ENCODE data around the gene BRF1. TPM values are rescaled to one million over a fixed set of nuclear protein-coding genes. Genes with fewer than 3 reads are reported as not detected.

BRF1 gene
- total RNA-seq, 4 donors from 2014 or later = 37.9 to 102 (median 52.5) TPM

GRCh38 chr14:105195051-105195450 lies 105.8 kb downstream of the BRF1 start:
- DNase-seq (ENCODE audit: low spot score in 2 of 2) = no peak
- TF ChIP-seq EP300 (IDR thresholded peaks at IDR 0.05) = no peak
- WGBS = 87% methylated on average over 4 of the region's 10 CpGs
- Histone ChIP-seq H3K27ac (no peak overlapping the region), H3K36me3 (no peaks in the 10 kb centered on the region), H3K4me3 (no peak overlapping the region), H3K4me1 (peaks cover 43% of the 10 kb centered on the region), H3K27me3 (peaks cover 78% of the 10 kb centered on the region), H3K9me3 (no peaks in the 10 kb centered on the region)

DNA sequence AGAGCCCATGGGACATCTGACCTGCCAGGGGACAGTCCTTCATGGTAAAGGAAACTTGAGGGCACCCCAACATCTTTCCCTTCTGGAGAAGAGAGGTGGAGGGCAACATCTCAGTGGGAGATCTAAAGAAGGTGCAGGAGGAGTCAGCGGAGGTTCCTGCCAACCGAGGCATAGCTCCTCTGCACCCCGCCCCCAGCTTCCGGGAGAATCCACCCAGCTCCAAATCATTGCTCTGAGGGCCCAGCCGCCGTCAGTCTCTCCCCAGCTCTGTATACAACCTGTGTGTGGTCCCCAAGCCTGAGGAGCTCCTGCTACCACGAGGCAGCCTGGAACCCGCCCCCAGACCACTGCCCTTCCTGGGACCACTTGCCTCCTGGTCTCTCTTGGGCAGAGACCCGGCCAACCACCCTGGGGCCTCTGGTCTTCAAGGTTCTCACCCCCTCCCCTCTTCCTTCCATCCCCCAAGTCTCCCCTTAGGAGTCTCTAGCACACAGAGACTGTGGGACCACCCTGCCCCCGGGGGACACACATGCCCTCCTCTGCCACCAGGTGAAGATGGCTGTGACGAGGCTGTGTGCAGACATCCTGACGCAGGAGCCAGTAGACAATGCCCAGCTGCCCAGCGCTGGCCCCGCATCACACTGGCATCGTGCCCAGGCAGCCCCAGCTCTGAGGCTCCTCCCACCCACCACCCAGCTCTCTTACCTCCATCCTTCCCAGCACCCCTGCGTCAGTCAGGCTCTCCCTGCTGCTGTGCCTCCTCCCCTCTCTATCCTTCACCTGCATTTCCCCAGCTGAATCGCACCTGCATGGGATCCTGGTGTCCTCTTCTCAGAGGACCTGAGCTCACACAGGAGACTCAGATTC lies 106.7 kb downstream of the BRF1 start:
- H3K9me3 ChIP-seq = no peaks in the 10 kb centered on the region
- H3K27me3 ChIP-seq = peaks cover 80% of the 10 kb centered on the region
- peak overlapping the region; percentile 60 for H3K27ac ChIP-seq
- WGBS = 30% methylated on average over 14 of the region's 17 CpGs
- no peak for DNase-seq (ENCODE audit: low spot score in 2 of 2)
- TF ChIP-seq CTCF (IDR thresholded peaks at IDR 0.05) = no peak
- no peak for TF ChIP-seq POLR2A (IDR thresholded peaks at IDR 0.05)
- TF ChIP-seq POLR2AphosphoS5 (IDR thresholded peaks at IDR 0.05) = no peak
- TF ChIP-seq EP300 (IDR thresholded peaks at IDR 0.05) = no peak
- no peaks in the 10 kb centered on the region for H3K36me3 ChIP-seq
- no peak overlapping the region for H3K4me3 ChIP-seq
- H3K4me1 ChIP-seq = peaks cover 43% of the 10 kb centered on the region

DNA sequence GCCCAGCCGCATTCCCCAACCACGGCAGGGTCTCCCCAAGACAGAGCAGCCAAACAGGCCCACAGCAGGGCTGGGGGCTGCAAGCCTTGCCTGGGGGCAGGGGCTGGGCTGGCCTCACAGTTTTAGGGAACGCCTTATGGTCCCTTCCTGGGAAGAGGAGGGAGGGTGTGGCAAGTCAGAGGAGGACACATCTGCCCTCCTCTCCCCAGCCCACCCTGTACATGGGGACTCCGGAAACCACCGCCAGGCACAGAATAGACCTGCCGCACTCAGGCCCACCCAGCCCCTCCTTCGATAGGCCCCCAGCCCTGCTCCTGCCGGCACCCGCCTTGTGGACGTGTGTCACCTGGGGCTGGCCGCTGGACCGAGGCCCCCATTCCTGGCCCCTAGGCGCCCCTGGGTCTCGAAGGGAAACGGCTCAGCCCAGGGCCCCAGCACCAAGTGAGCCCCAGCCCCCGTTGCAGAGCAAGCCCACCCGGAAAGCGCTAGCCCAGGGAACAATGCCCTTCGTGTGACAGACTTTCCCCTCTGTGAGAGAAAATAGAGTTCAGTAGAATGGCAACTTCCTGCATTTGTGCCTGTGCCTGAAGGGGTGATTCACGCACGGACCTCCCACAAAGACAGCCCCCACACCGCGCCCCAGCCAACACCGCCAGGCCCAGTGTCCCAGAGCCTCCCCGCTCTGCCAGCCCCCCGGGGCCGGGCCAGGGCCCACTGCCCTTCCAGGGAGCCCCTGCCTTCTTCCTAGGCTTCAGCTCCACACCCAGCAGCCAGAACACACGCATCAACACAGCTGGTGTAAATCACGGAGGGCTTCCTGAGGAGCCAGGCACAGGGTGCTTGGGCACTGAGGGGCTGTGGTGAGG lies 107.7 kb downstream of the BRF1 start:
- Histone ChIP-seq H3K27ac (peak overlapping the region; percentile 60), H3K4me3 (no peak overlapping the region), H3K4me1 (peaks cover 43% of the 10 kb centered on the region), H3K9me3 (no peaks in the 10 kb centered on the region), H3K27me3 (peaks cover 79% of the 10 kb centered on the region), H3K36me3 (no peaks in the 10 kb centered on the region)
- WGBS = 36% methylated on average over 24 of the region's 29 CpGs
- TF ChIP-seq POLR2AphosphoS5 (IDR thresholded peaks at IDR 0.05) (no peak), CTCF (IDR thresholded peaks at IDR 0.05) (no peak), POLR2A (IDR thresholded peaks at IDR 0.05) (no peak), EP300 (IDR thresholded peaks at IDR 0.05) (no peak)
- DNase-seq (ENCODE audit: low spot score in 2 of 2) = no peak

DNA sequence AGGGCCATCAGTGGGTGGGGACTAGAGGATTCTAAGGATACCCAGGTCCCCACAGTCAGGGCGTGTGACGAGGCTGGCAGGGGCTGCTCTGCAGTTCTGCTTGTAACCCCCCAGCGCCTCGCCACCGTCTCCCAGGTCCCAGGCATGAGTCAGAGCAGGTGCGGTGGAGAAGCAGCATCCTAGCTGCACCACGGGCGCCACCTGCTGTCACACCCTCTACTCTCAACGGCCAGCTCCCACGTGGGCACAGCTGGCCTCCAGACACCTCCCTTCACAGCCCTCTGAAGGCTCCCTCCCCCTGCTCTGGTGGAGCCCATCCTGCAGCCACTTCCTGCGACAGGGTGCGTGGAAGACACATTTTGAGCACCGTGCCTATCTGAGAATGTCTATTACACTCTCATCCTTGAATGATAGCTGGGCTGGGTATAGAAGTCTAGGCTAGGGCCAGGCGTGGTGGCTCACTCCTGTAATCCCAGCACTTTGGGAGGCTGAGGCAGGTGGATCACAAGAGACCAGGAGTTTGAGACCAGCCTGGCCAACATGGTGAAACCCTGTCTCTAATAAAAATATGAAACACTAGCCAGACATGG lies 112.8 kb downstream of the BRF1 start:
- Histone ChIP-seq H3K27ac (no peak overlapping the region), H3K9me3 (no peaks in the 10 kb centered on the region), H3K4me3 (no peak overlapping the region), H3K4me1 (peaks cover 5% of the 10 kb centered on the region), H3K27me3 (peaks cover 43% of the 10 kb centered on the region), H3K36me3 (no peaks in the 10 kb centered on the region)
- WGBS = 84% methylated on average over 3 of the region's 14 CpGs
- no peak for DNase-seq (ENCODE audit: low spot score in 2 of 2)
- TF ChIP-seq POLR2AphosphoS5 (IDR thresholded peaks at IDR 0.05) = no peak
- TF ChIP-seq POLR2A (IDR thresholded peaks at IDR 0.05) = no peak
- no peak for TF ChIP-seq EP300 (IDR thresholded peaks at IDR 0.05)
- no peak for TF ChIP-seq CTCF (IDR thresholded peaks at IDR 0.05)

GRCh38 chr14:105187116-105187515 lies 113.7 kb downstream of the BRF1 start:
- H3K27ac ChIP-seq = no peak overlapping the region
- WGBS = 64% methylated on average over 4 of the region's 4 CpGs
- no peak for DNase-seq (ENCODE audit: low spot score in 2 of 2)
- TF ChIP-seq CTCF (IDR thresholded peaks at IDR 0.05) (no peak), EP300 (IDR thresholded peaks at IDR 0.05) (no peak), POLR2A (IDR thresholded peaks at IDR 0.05) (no peak), POLR2AphosphoS5 (IDR thresholded peaks at IDR 0.05) (no peak)
- no peaks in the 10 kb centered on the region for H3K36me3 ChIP-seq
- peaks cover 9% of the 10 kb centered on the region for H3K4me1 ChIP-seq
- H3K4me3 ChIP-seq = no peak overlapping the region
- H3K9me3 ChIP-seq = no peaks in the 10 kb centered on the region
- H3K27me3 ChIP-seq = peaks cover 37% of the 10 kb centered on the region

All from suprapubic skin (tissue), 4 donors.